Sigmoid colon (tissue), 4 donors: ENCODE results near the gene ASMTL.
"Not testable (repeated sequence)": the region's sequence is repeated elsewhere in the genome, so short reads cannot be mapped to it uniquely, and the experiment has no call there.

ENCODE experiments used
- POLR2AphosphoS5 ChIP-seq, 4 donors: sonication (generic); formaldehyde crosslinking; IDR thresholded peaks; one replicate each; pipeline ENCODE4 v1.6.1; 2017; ENCODE audit warnings: antibody characterized with exemption in 4 of 4
- TF ChIP-seq, protein P1 (sequence below), 4 experiments: fragments of 450-650 bp in 3 of 4; fragments of 200-600 bp in 1 of 4; IDR thresholded peaks; one replicate each; pipeline ENCODE4 v1.5.1; 2016 to 2019; ENCODE audit warnings: antibody characterized with exemption in 4 of 4, mild to moderate bottlenecking in 3 of 4, moderate library complexity in 2 of 4

GRCh38 chrX:1448573-1449001 lies 4.1 kb downstream of the ASMTL start:
- TF ChIP-seq, protein P1, sequence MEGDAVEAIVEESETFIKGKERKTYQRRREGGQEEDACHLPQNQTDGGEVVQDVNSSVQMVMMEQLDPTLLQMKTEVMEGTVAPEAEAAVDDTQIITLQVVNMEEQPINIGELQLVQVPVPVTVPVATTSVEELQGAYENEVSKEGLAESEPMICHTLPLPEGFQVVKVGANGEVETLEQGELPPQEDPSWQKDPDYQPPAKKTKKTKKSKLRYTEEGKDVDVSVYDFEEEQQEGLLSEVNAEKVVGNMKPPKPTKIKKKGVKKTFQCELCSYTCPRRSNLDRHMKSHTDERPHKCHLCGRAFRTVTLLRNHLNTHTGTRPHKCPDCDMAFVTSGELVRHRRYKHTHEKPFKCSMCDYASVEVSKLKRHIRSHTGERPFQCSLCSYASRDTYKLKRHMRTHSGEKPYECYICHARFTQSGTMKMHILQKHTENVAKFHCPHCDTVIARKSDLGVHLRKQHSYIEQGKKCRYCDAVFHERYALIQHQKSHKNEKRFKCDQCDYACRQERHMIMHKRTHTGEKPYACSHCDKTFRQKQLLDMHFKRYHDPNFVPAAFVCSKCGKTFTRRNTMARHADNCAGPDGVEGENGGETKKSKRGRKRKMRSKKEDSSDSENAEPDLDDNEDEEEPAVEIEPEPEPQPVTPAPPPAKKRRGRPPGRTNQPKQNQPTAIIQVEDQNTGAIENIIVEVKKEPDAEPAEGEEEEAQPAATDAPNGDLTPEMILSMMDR (IDR thresholded peaks at IDR 0.05), result not testable (repeated sequence)
- TF ChIP-seq POLR2AphosphoS5 (IDR thresholded peaks at IDR 0.05), result not testable (repeated sequence)
